HepG2 (cell line): ENCODE results near the gene FGF2. TPM values are rescaled to one million over a fixed set of nuclear protein-coding genes. Genes with fewer than 3 reads are reported as not detected.

Experiments used
- ATAC-seq: fragments of 200-7000 bp; cut with Tn5 transposase; 3 replicates; pipeline ENCODE4 v1.9.1; 2020; ENCODE audit warnings: mild to moderate bottlenecking, moderate library complexity
- BruUV-seq: library from RNA; stranded (reverse); fragments of 400-500 nt; replicated peaks from 2 replicates; lab custom pipeline; 2021; lab: Mats Ljungman, UMichigan
- CTCF ChIA-PET: fragments of 300-600 bp; formaldehyde crosslinking; extraction: SDS; loops from one replicate; lab custom pipeline; 2021; ENCODE audit warnings: low total read pairs, inconsistent platforms, low intra/inter-chr PET ratio; lab: Yijun Ruan, JAX
- POLR2A ChIA-PET: fragments of 350-600 bp; sonication (Branson Sonifier 250); formaldehyde crosslinking; loops from one replicate; lab custom pipeline; 2020; ENCODE audit warnings: antibody characterized with exemption, inconsistent platforms; lab: Yijun Ruan, JAX
- DNase-seq: peaks from one replicate; pipeline ENCODE4 v3.0.0-alpha.2; 2015; ENCODE audit warnings: low spot score
- FAIRE-seq: peaks from 3 replicates; lab custom pipeline; 2011; peaks lifted over from hg19 to GRCh38; lab: Jason Lieb, UNC
- H2AFZ ChIP-seq: one replicate; pipeline ENCODE4 v1.6.1; 2011; ENCODE audit warnings: low read length, inconsistent platforms
- H3K27ac ChIP-seq: fragments of 300-600 bp; 3 replicates; pipeline ENCODE4 v1.8.0; 2011; ENCODE audit warnings: mixed run types, mild to moderate bottlenecking, mixed read lengths, low read length, inconsistent platforms; ENCODE audit not compliant: insufficient read depth; ENCODE audit errors: extremely low read length
- H3K27me3 ChIP-seq, 2 experiments: fragments of 200-600 bp in 1 of 2; 2 replicates in 1 of 2; 3 replicates in 1 of 2; pipeline versions ENCODE4 v1.6.0 to v1.8.0; 2011; ENCODE audit warnings: low read length in 2 of 2, mild to moderate bottlenecking in 2 of 2, moderate library complexity in 2 of 2, inconsistent platforms in 1 of 2; ENCODE audit not compliant: insufficient read depth in 2 of 2, control insufficient read depth in 1 of 2
- H3K36me3 ChIP-seq, 2 experiments: fragments of 200-600 bp in 1 of 2; replicated peaks in 1 of 2; 2 replicates in 1 of 2; 3 replicates in 1 of 2; pipeline versions ENCODE4 v1.5.1 to v1.8.0; 2011; ENCODE audit warnings: low read length in 2 of 2, inconsistent platforms in 1 of 2; ENCODE audit not compliant: insufficient read depth in 2 of 2, control insufficient read depth in 1 of 2
- H3K4me1 ChIP-seq: 2 replicates; pipeline ENCODE4 v1.5.1; 2012; ENCODE audit warnings: low read length, inconsistent platforms; ENCODE audit not compliant: insufficient read depth
- H3K4me2 ChIP-seq: 2 replicates; pipeline ENCODE4 v1.6.0; 2011; ENCODE audit warnings: low read depth, low read length, inconsistent platforms
- H3K4me3 ChIP-seq, 3 experiments: fragments of 200-600 bp in 1 of 3; sonication (generic), shearing (Covaris generic) in 1 of 3; replicated peaks in 1 of 3; 2 replicates each; pipeline ENCODE4 v1.5.1; 2011 to 2016; ENCODE audit warnings: low read length in 3 of 3, inconsistent platforms in 2 of 3, low read depth in 2 of 3, mild to moderate bottlenecking in 2 of 3, control low read depth in 1 of 3, mixed read lengths in 1 of 3; ENCODE audit not compliant: insufficient read depth in 1 of 3
- H3K79me2 ChIP-seq: one replicate; pipeline ENCODE4 v1.6.1; 2011; ENCODE audit warnings: low read length, inconsistent platforms; ENCODE audit not compliant: insufficient read depth
- H3K9ac ChIP-seq: 2 replicates; pipeline ENCODE4 v1.6.0; 2011; ENCODE audit warnings: mild to moderate bottlenecking, low read depth, low read length, inconsistent platforms; ENCODE audit not compliant: insufficient read depth
- H3K9me3 ChIP-seq: 2 replicates; pipeline ENCODE4 v1.5.1; 2012; ENCODE audit warnings: mild to moderate bottlenecking, low read length
- H4K20me1 ChIP-seq: 2 replicates; pipeline ENCODE4 v1.6.0; 2011; ENCODE audit warnings: inconsistent platforms, mild to moderate bottlenecking, low read length, moderate library complexity; ENCODE audit not compliant: insufficient read depth
- DPF2 ChIP-seq: sonication (generic); formaldehyde crosslinking; IDR thresholded peaks from 2 replicates; pipeline ENCODE4 v1.4.0; 2020; ENCODE audit warnings: mild to moderate bottlenecking, low read depth, missing genetic modification reagents, borderline replicate concordance
- FOSL2 ChIP-seq: sonication (generic); formaldehyde crosslinking; IDR thresholded peaks from 2 replicates; pipeline ENCODE4 v1.4.0; 2020; ENCODE audit warnings: missing genetic modification reagents
- KLF12 ChIP-seq: sonication (generic); formaldehyde crosslinking; IDR thresholded peaks from 2 replicates; pipeline ENCODE4 v1.4.0; 2020; ENCODE audit warnings: missing genetic modification reagents, borderline replicate concordance
- MYC ChIP-seq: sonication (generic); formaldehyde crosslinking; IDR thresholded peaks from 2 replicates; pipeline ENCODE4 v1.9.0; 2021; ENCODE audit warnings: missing genetic modification reagents, borderline replicate concordance
- NFIB ChIP-seq: sonication (generic); formaldehyde crosslinking; IDR thresholded peaks from 2 replicates; pipeline ENCODE4 v1.9.0; 2021; ENCODE audit warnings: missing genetic modification reagents, mild to moderate bottlenecking, borderline replicate concordance
- POLR2AphosphoS2 ChIP-seq: IDR thresholded peaks from 2 replicates; pipeline ENCODE4 v1.6.1; 2011; ENCODE audit warnings: low read depth, low read length, improper control_type of control experiment
- STAT6 ChIP-seq: sonication (generic); formaldehyde crosslinking; IDR thresholded peaks from 2 replicates; pipeline ENCODE4 v1.4.0; 2020; ENCODE audit warnings: missing genetic modification reagents, mild to moderate bottlenecking, borderline replicate concordance
- THAP8 ChIP-seq: sonication (generic); formaldehyde crosslinking; IDR thresholded peaks from 2 replicates; pipeline ENCODE4 v1.5.1; 2020; ENCODE audit warnings: missing genetic modification reagents, mild to moderate bottlenecking, borderline replicate concordance
- TP53 ChIP-seq: sonication (generic); formaldehyde crosslinking; conservative IDR thresholded peaks from 2 replicates; pipeline ENCODE4 v1.4.0; 2020; ENCODE audit warnings: missing genetic modification reagents
- ZBTB2 ChIP-seq: sonication (generic); formaldehyde crosslinking; IDR thresholded peaks from 2 replicates; pipeline ENCODE4 v1.8.0; 2022; ENCODE audit warnings: low read depth, missing genetic modification reagents
- ZBTB7B ChIP-seq: sonication (generic); formaldehyde crosslinking; IDR thresholded peaks from 2 replicates; pipeline ENCODE4 v1.4.0; 2020; ENCODE audit warnings: missing genetic modification reagents
- ZNF225 ChIP-seq: sonication (generic); formaldehyde crosslinking; IDR thresholded peaks from 2 replicates; pipeline ENCODE4 v1.4.0; 2020; ENCODE audit warnings: mild to moderate bottlenecking, missing genetic modification reagents
- ZNF451 ChIP-seq: sonication (generic); formaldehyde crosslinking; IDR thresholded peaks from 2 replicates; pipeline ENCODE4 v1.5.0; 2020; ENCODE audit warnings: mild to moderate bottlenecking, missing genetic modification reagents
- ZNF605 ChIP-seq: sonication (generic); formaldehyde crosslinking; IDR thresholded peaks from 2 replicates; pipeline ENCODE4 v1.8.0; 2022; ENCODE audit warnings: mild to moderate bottlenecking, missing genetic modification reagents
- ZNF7 ChIP-seq: IDR thresholded peaks from 2 replicates; pipeline ENCODE4 v1.6.1; 2016; ENCODE audit warnings: missing biosample characterization, missing genetic modification reagents
- ZNF878 ChIP-seq: sonication (generic); formaldehyde crosslinking; IDR thresholded peaks from 2 replicates; pipeline ENCODE4 v1.8.1; 2023; ENCODE audit warnings: mild to moderate bottlenecking, missing genetic modification reagents, moderate library complexity
- WGBS: methylation state at CpG from one replicate; pipeline ENCODE4 v1.1.6; 2017; ENCODE audit warnings: low lambda C conversion rate; 5-methylcytosine and 5-hydroxymethylcytosine counted together
- in situ Hi-C: cut with HindIII; loops from 2 replicates; pipeline ENCODE4 v1.10.0; 2017; ENCODE audit warnings: low pct_unique_long_range_greater_than_20kb; ENCODE audit not compliant: extremely low pct_ligation_motif_present
- intact Hi-C: fragments of 100-400 bp; cut with micrococcal nuclease; formaldehyde crosslinking; loops from one replicate; pipeline ENCODE4 v1.10.0; 2022; ENCODE audit not compliant: unreplicated experiment
- polyA plus RNA-seq, 8 experiments: library from polyadenylated mRNA; depleted of rRNA in 3 of 8; stranded (reverse) in 7 of 8; unstranded in 1 of 8; fragments of >200 nt; fragmentation: Illumina TruSeq in 4 of 8; extraction: Trizol in 4 of 8; gene quantifications; 2 replicates each; pipeline versions ENCODE4 v1.2.1 to v1.2.3, GENCODE V29; 2011 to 2016; ENCODE audit warnings: low read depth in 4 of 8, missing spikeins in 1 of 8, mixed read lengths in 1 of 8; ENCODE audit not compliant: insufficient read depth in 1 of 8
- total RNA-seq, 5 experiments: library from RNA; depleted of rRNA; stranded (reverse); fragments of >200 nt; fragmentation: Illumina TruSeq; extraction: Trizol; gene quantifications; 2 replicates each; pipeline ENCODE4 v1.2.3, GENCODE V29; 2016; ENCODE audit warnings: low read depth in 1 of 5

The FGF2 gene
- total and polyA plus RNA-seq, 2 of the 13 experiments (the other 11 are each of a cell fraction or from before 2014, with no cell fraction given), result 0.01 to 0.02 TPM

- no TSS peak for BruUV-seq
- DNase-seq (peak; percentile 13), ATAC-seq (0 out of 3 replicates have a peak, but pooled peaks have one; percentile 24), FAIRE-seq (no peak)
- ChIA-PET POLR2A (no interaction called here), CTCF (no interaction called here)
- Histone ChIP-seq H3K27me3 (no peaks in the 10 kb centered on the region), H3K79me2 (no peaks in the 10 kb centered on the region), H3K4me1 (peaks cover 10% of the 10 kb centered on the region), H3K36me3 (no peaks in the 10 kb centered on the region), H3K9ac (no peak overlapping the region), H3K27ac (no peak overlapping the region), H3K4me2 (no peak overlapping the region), H4K20me1 (no peaks in the 10 kb centered on the region), H3K4me3 (no peak overlapping the region), H3K9me3 (no peaks in the 10 kb centered on the region), H2AFZ (no peak overlapping the region)
- WGBS, result 67% methylated on average over 5 of the region's 5 CpGs
- intact Hi-C loops, result no loop called here
- TF ChIP-seq TP53 (CRISPR knock-in tag) (peak; percentile 99), KLF12 (no peak), ZNF605 (CRISPR knock-in tag) (no peak)
- in situ Hi-C loops, result no loop called here
Measured at GRCh38 chr4:122798101-122798500, 28.5 kb upstream of the FGF2 start.

GRCh38 chr4:122798917-122799316 lies 27.7 kb upstream of the FGF2 start:
- no peaks in the 10 kb centered on the region for H4K20me1 ChIP-seq
- ATAC-seq (no peak), DNase-seq (no peak), FAIRE-seq (no peak)
- no peak overlapping the region for H3K4me3 ChIP-seq
- POLR2A ChIA-PET, result no interaction called here
- H3K36me3 ChIP-seq, result no peaks in the 10 kb centered on the region
- no peak overlapping the region for H3K9ac ChIP-seq
- H3K27me3 ChIP-seq, result no peaks in the 10 kb centered on the region
- intact Hi-C loops, result no loop called here
- CTCF ChIA-PET, result no interaction called here
- H2AFZ ChIP-seq, result no peak overlapping the region
- peaks cover 10% of the 10 kb centered on the region for H3K4me1 ChIP-seq
- no peaks in the 10 kb centered on the region for H3K79me2 ChIP-seq
- in situ Hi-C loops, result no loop called here
- BruUV-seq, result no TSS peak
- 95% methylated on average over 2 of the region's 2 CpGs for WGBS
- no peak overlapping the region for H3K27ac ChIP-seq
- H3K9me3 ChIP-seq, result no peaks in the 10 kb centered on the region
- no peak overlapping the region for H3K4me2 ChIP-seq
- TF ChIP-seq ZBTB7B (CRISPR knock-in tag) (no peak), NFIB (CRISPR knock-in tag) (no peak), DPF2 (CRISPR knock-in tag) (no peak), MYC (no peak), ZNF7 (no peak), ZBTB2 (CRISPR knock-in tag) (no peak), STAT6 (CRISPR knock-in tag) (no peak), THAP8 (CRISPR knock-in tag) (no peak), ZNF225 (CRISPR knock-in tag) (no peak), ZNF451 (CRISPR knock-in tag) (no peak), FOSL2 (CRISPR knock-in tag) (no peak), POLR2AphosphoS2 (no peak), ZNF878 (CRISPR knock-in tag) (no peak)
